HG03342 (cell line): Measurements from ENCODE around the gene NUP153.

Experiments used
- ATAC-seq: cut with Tn5 transposase; IDR thresholded peaks from one replicate; pipeline ENCODE4 v1.9.1; 2021; ENCODE audit warnings: mild to moderate bottlenecking, moderate library complexity; ENCODE audit not compliant: unreplicated experiment

Gene NUP153

GRCh38 chr6:17574866-17575560 lies 131.7 kb downstream of the NUP153 start:
- ATAC-seq, result no peak

- no peak for ATAC-seq
Observed at GRCh38 chr6:17565399-17565798, 141.3 kb downstream of the NUP153 start.
